ENCODE measurements around the gene ST8SIA1. TPM values are rescaled to one million over a fixed set of nuclear protein-coding genes. Genes with fewer than 3 reads are reported as not detected.

ST8SIA1 gene
- total RNA-seq, 6 experiments from 2014 or later, result 0.16 to 0.37 (median 0.35) TPM; not detected in 3

GRCh38 chr12:22283006-22283506, 51.5 kb downstream of the ST8SIA1 start:
- 17% methylated on average over 3 of the region's 3 CpGs for WGBS (ENCODE audit: insufficient coverage, low coverage, low lambda C conversion rate, missing lambda C conversion rate)
- Histone ChIP-seq H3K27ac (no peak overlapping the region), H3K9me3 (no peaks in the 10 kb centered on the region), H3K27me3 (no peaks in the 10 kb centered on the region), H3K4me1 (no peaks in the 10 kb centered on the region), H3K36me3 (no peaks in the 10 kb centered on the region), H3K4me3 (no peak overlapping the region)
- ATAC-seq (peak in 2 of 4 donors; percentile 47 to 56), DNase-seq (no peak)
- intact Hi-C loops (cut with DNase I), result no loop called here
- no peak for TF ChIP-seq CTCF (IDR thresholded peaks at IDR 0.05)
- TF ChIP-seq POLR2A (IDR thresholded peaks at IDR 0.05), result no peak

- DNase-seq (no peak), ATAC-seq (peak in 1 of 4 donors; percentile 22)
- H3K27ac ChIP-seq, result no peak overlapping the region
- no peaks in the 10 kb centered on the region for H3K9me3 ChIP-seq
- no peaks in the 10 kb centered on the region for H3K36me3 ChIP-seq
- intact Hi-C loops (cut with DNase I), result no loop called here
- TF ChIP-seq CTCF (IDR thresholded peaks at IDR 0.05) (no peak), POLR2A (IDR thresholded peaks at IDR 0.05) (no peak)
- no peaks in the 10 kb centered on the region for H3K4me1 ChIP-seq
- H3K4me3 ChIP-seq, result no peak overlapping the region
- WGBS (ENCODE audit: insufficient coverage, low coverage, low lambda C conversion rate, missing lambda C conversion rate), result 71% methylated on average over 6 of the region's 6 CpGs
- no peaks in the 10 kb centered on the region for H3K27me3 ChIP-seq
Observed at GRCh38 chr12:22282283-22282682, 52.2 kb downstream of the ST8SIA1 start.

GRCh38 chr12:22276867-22277266, 57.6 kb downstream of the ST8SIA1 start:
- no peak overlapping the region for H3K27ac ChIP-seq
- WGBS (ENCODE audit: insufficient coverage, low coverage, low lambda C conversion rate, missing lambda C conversion rate), result 35% methylated on average over 3 of the region's 3 CpGs

GRCh38 chr12:22276313-22276712, 58.2 kb downstream of the ST8SIA1 start:
- H3K27ac ChIP-seq, result no peak overlapping the region
- no peaks in the 10 kb centered on the region for H3K9me3 ChIP-seq
- DNase-seq (no peak), ATAC-seq (no peak)
- intact Hi-C loops (cut with DNase I), result no loop called here
- H3K27me3 ChIP-seq, result no peaks in the 10 kb centered on the region
- no peak for TF ChIP-seq POLR2A (IDR thresholded peaks at IDR 0.05)
- no peak for TF ChIP-seq CTCF (IDR thresholded peaks at IDR 0.05)
- no peak overlapping the region for H3K4me3 ChIP-seq
- no peaks in the 10 kb centered on the region for H3K36me3 ChIP-seq
- no peaks in the 10 kb centered on the region for H3K4me1 ChIP-seq
- WGBS (ENCODE audit: insufficient coverage, low coverage, low lambda C conversion rate, missing lambda C conversion rate), result 55% methylated on average over 5 of the region's 5 CpGs

More at GRCh38 chr12:22276867-22277266, 57.6 kb downstream of the ST8SIA1 start:
- no peaks in the 10 kb centered on the region for H3K9me3 ChIP-seq
- DNase-seq (no peak), ATAC-seq (no peak)
- no peaks in the 10 kb centered on the region for H3K36me3 ChIP-seq
- H3K4me1 ChIP-seq, result no peaks in the 10 kb centered on the region
- intact Hi-C loops (cut with DNase I), result no loop called here
- H3K27me3 ChIP-seq, result no peaks in the 10 kb centered on the region
- no peak overlapping the region for H3K4me3 ChIP-seq
- TF ChIP-seq POLR2A (IDR thresholded peaks at IDR 0.05) (no peak), CTCF (IDR thresholded peaks at IDR 0.05) (no peak)

- WGBS (ENCODE audit: insufficient coverage, low coverage, low lambda C conversion rate, missing lambda C conversion rate), result no CpG with 5 or more reads among the region's 2 CpGs
- no peak overlapping the region for H3K27ac ChIP-seq
- H3K4me1 ChIP-seq, result no peaks in the 10 kb centered on the region
Observed at GRCh38 chr12:22275843-22276242, 58.7 kb downstream of the ST8SIA1 start.

More at GRCh38 chr12:22275843-22276242, 58.7 kb downstream of the ST8SIA1 start:
- DNase-seq, result no peak
- Histone ChIP-seq H3K36me3 (no peaks in the 10 kb centered on the region), H3K9me3 (no peaks in the 10 kb centered on the region), H3K4me3 (no peak overlapping the region), H3K27me3 (no peaks in the 10 kb centered on the region)
- ATAC-seq, result peak in 2 of 4 donors; percentile 34 to 48
- intact Hi-C loops (cut with DNase I), result no loop called here
- TF ChIP-seq CTCF (IDR thresholded peaks at IDR 0.05) (no peak), POLR2A (IDR thresholded peaks at IDR 0.05) (no peak)

Measured in right lobe of liver (tissue), 6 donors.